Spleen (tissue), 11 donors: Measurements from ENCODE around the gene TMEM203. TPM values are rescaled to one million over a fixed set of nuclear protein-coding genes. Genes with fewer than 3 reads are reported as not detected.

Experiments used
- DNase-seq: peaks from one replicate; pipeline ENCODE4 v3.0.0-alpha.2; 2020
- H3K27ac ChIP-seq, 8 donors: fragments of 200-600 bp; sonication (generic) in 7 of 8; 1 replicate in 4 of 8; 2 replicates in 4 of 8; pipeline versions ENCODE4 v1.5.0 to v1.8.0; 2016 to 2021; ENCODE audit warnings: inconsistent platforms in 4 of 8, mild to moderate bottlenecking in 4 of 8, moderate library complexity in 1 of 8
- H3K27me3 ChIP-seq, 7 donors: fragments of 200-600 bp; sonication (generic) in 6 of 7; replicated peaks in 1 of 7; 1 replicate in 4 of 7; 2 replicates in 3 of 7; pipeline versions ENCODE4 v1.5.0 to v1.8.0; 2016 to 2021; ENCODE audit warnings: inconsistent platforms in 3 of 7, mild to moderate bottlenecking in 1 of 7
- H3K36me3 ChIP-seq, 6 donors: fragments of 200-600 bp; sonication (generic) in 5 of 6; 1 replicate in 4 of 6; 2 replicates in 2 of 6; pipeline versions ENCODE4 v1.5.0 to v1.8.0; 2016 to 2021; ENCODE audit warnings: inconsistent platforms in 2 of 6
- H3K4me1 ChIP-seq, 6 donors: fragments of 200-600 bp; sonication (generic) in 5 of 6; 1 replicate in 3 of 6; 2 replicates in 3 of 6; pipeline versions ENCODE4 v1.5.0 to v1.8.0; 2016 to 2021; ENCODE audit warnings: inconsistent platforms in 3 of 6
- H3K4me3 ChIP-seq, 8 donors: fragments of 200-600 bp; sonication (generic) in 7 of 8; 1 replicate in 4 of 8; 2 replicates in 4 of 8; pipeline versions ENCODE4 v1.5.0 to v1.8.0; 2016 to 2021; ENCODE audit warnings: inconsistent platforms in 4 of 8, mild to moderate bottlenecking in 4 of 8, moderate library complexity in 2 of 8
- H3K9me3 ChIP-seq, 8 donors: fragments of 200-600 bp; sonication (generic) in 7 of 8; 1 replicate in 4 of 8; 2 replicates in 4 of 8; pipeline versions ENCODE4 v1.5.0 to v1.8.0; 2016 to 2021; ENCODE audit warnings: inconsistent platforms in 4 of 8
- CTCF ChIP-seq, 11 experiments: fragments of 200-600 bp in 7 of 11; fragments of 450-650 bp in 4 of 11; sonication (generic) in 4 of 11; IDR thresholded peaks in 8 of 11; conservative IDR thresholded peaks in 3 of 11; 1 replicate in 7 of 11; 2 replicates in 4 of 11; pipeline versions ENCODE4 v1.4.0 to v1.8.0; 2016 to 2021; ENCODE audit warnings: antibody characterized with exemption in 11 of 11, inconsistent platforms in 4 of 11, mild to moderate bottlenecking in 1 of 11
- POLR2A ChIP-seq, 3 donors: fragments of 450-650 bp; IDR thresholded peaks; one replicate each; pipeline ENCODE4 v1.5.1; 2017; ENCODE audit warnings: antibody characterized with exemption in 3 of 3, mild to moderate bottlenecking in 1 of 3
- POLR2AphosphoS5 ChIP-seq, 3 donors: sonication (generic); formaldehyde crosslinking; IDR thresholded peaks; one replicate each; pipeline ENCODE4 v1.5.1; 2017; ENCODE audit warnings: antibody characterized with exemption in 3 of 3
- WGBS, 5 donors: extraction: QIAGEN DNeasy Blood & Tissue Kit in 3 of 5; methylation state at CpG; one replicate each; pipeline versions ENCODE4 v1.1.5 to v1.1.7; 2013 to 2018; 5-methylcytosine and 5-hydroxymethylcytosine counted together
- intact Hi-C: fragments of 100-400 bp; cut with DNase I; formaldehyde crosslinking; loops from one replicate; pipeline ENCODE4 v1.15.0; 2023; ENCODE audit warnings: low total_unique reads
- polyA plus RNA-seq, 3 donors: library from polyadenylated mRNA; stranded (reverse); fragments of 200-250 nt; gene quantifications; one replicate each; pipeline ENCODE4 v1.2.1, GENCODE V29; 2013
- total RNA-seq, 7 donors: library from RNA; depleted of rRNA in 3 of 7; stranded (reverse); fragments of >200 nt in 3 of 7; fragmentation: NEBNext Ultra II Directional in 4 of 7; extraction: Animal tissue kit (Norgen Biotek cat#: 25700) in 4 of 7; gene quantifications; one replicate each; pipeline versions ENCODE4 v1.1.0 to v1.2.1, GENCODE V29; 2016 to 2021
- donor health status: healthy with polysubstance abuse.
- donor health status: DM: no; HTN: no; CAD: no; lungs with moderate emphysema.
- donor health status: DM: no; HTN: no; CAD: no.
- donor health status: Bipolar disorder and iron deficiency.
- donor health status: healthy.
- donor health status: DM: no; HTN: no; CAD: no.
- donor health status: DM: yes; HTN: yes; CAD: no.

The TMEM203 gene
- total and polyA plus RNA-seq, 10 donors: 28.4 to 50.1 (median 36.0) TPM

- Histone ChIP-seq H3K27ac (no peak overlapping the region), H3K27me3 (peaks cover 13 to 100% (median 85%) of the 10 kb centered on the region in 7 donors)
- WGBS, 5 donors: 0 to 1% (median 1%) methylated on average over 2 to 124 of the region's 124 CpGs
Observed at GRCh38 chr9:137168904-137169856, 36.3 kb downstream of the TMEM203 start.

GRCh38 chr9:137168573-137168903 is 36.9 kb downstream of the TMEM203 start:
- TF ChIP-seq POLR2AphosphoS5 (IDR thresholded peaks at IDR 0.05): no peak
- TF ChIP-seq POLR2A (IDR thresholded peaks at IDR 0.05): no peak
- no peak for TF ChIP-seq CTCF (IDR thresholded peaks at IDR 0.05 in 8 of 11, conservative IDR thresholded peaks at IDR 0.05 in 3 of 11)
- intact Hi-C loops: no loop called here
- peaks cover 13 to 100% (median 92%) of the 10 kb centered on the region in 7 donors for H3K27me3 ChIP-seq
- no peak for DNase-seq
- 0 to 2% (median 1%) methylated on average over 15 to 36 of the region's 36 CpGs for WGBS, 5 donors
- H3K36me3 ChIP-seq: no peaks in the 10 kb centered on the region
- H3K27ac ChIP-seq: no peak overlapping the region
- H3K4me1 ChIP-seq: peaks cover 12 to 44% (median 34%) of the 10 kb centered on the region in 6 donors
- no peaks in the 10 kb centered on the region for H3K9me3 ChIP-seq
- peak overlapping the region in 6 of 8 donors; percentile 34 to 68 (median 37) for H3K4me3 ChIP-seq

More at GRCh38 chr9:137168904-137169856, 36.3 kb downstream of the TMEM203 start:
- no peaks in the 10 kb centered on the region for H3K9me3 ChIP-seq
- H3K36me3 ChIP-seq: no peaks in the 10 kb centered on the region
- no peak for TF ChIP-seq POLR2A (IDR thresholded peaks at IDR 0.05)
- TF ChIP-seq CTCF (IDR thresholded peaks at IDR 0.05 in 8 of 11, conservative IDR thresholded peaks at IDR 0.05 in 3 of 11): no peak
- TF ChIP-seq POLR2AphosphoS5 (IDR thresholded peaks at IDR 0.05): no peak
- no peak for DNase-seq
- H3K4me1 ChIP-seq: peaks cover 12 to 42% (median 34%) of the 10 kb centered on the region in 6 donors
- peak overlapping the region; percentile 3 to 68 (median 36) for H3K4me3 ChIP-seq
- intact Hi-C loops: no loop called here

- 1 to 10% (median 8%) methylated on average over 25 to 57 of the region's 57 CpGs for WGBS, 5 donors
- Histone ChIP-seq H3K27ac (peak overlapping the region in 1 of 8 donors; percentile 50), H3K4me3 (peak overlapping the region in 6 of 8 donors; percentile 34 to 68 (median 37)), H3K4me1 (peaks cover 12 to 49% (median 40%) of the 10 kb centered on the region in 6 donors), H3K36me3 (no peaks in the 10 kb centered on the region), H3K27me3 (peaks cover 14 to 100% (median 97%) of the 10 kb centered on the region in 7 donors), H3K9me3 (no peaks in the 10 kb centered on the region)
- DNase-seq: no peak
- TF ChIP-seq POLR2A (IDR thresholded peaks at IDR 0.05) (no peak), CTCF (IDR thresholded peaks at IDR 0.05 in 8 of 11, conservative IDR thresholded peaks at IDR 0.05 in 3 of 11) (no peak), POLR2AphosphoS5 (IDR thresholded peaks at IDR 0.05) (peak in 2 of 3 donors; percentile 31 to 68)
- intact Hi-C loops: no loop called here
Observed at GRCh38 chr9:137167747-137168572, 37.5 kb downstream of the TMEM203 start.
